Measurements from ENCODE around the gene NME3.

GRCh38 chr16:1785846-1786170, 14.5 kb upstream of the NME3 start:
- TF ChIP-seq CTCF (IDR thresholded peaks at IDR 0.05), result no peak
- no peak for TF ChIP-seq POLR2A (IDR thresholded peaks at IDR 0.05)
- no peak for TF ChIP-seq EP300 (IDR thresholded peaks at IDR 0.05)

All from ovary (tissue), 3 donors.